Islet precursor cell (in vitro differentiated cells): ENCODE results near the gene PITPNM1.
"Not testable (repeated sequence)": the region's sequence is repeated elsewhere in the genome, so short reads cannot be mapped to it uniquely, and the experiment has no call there.

Experiments
- DNase-seq: peaks from one replicate; pipeline ENCODE4 v3.0.0-alpha.2; 2018

Gene PITPNM1

DNA sequence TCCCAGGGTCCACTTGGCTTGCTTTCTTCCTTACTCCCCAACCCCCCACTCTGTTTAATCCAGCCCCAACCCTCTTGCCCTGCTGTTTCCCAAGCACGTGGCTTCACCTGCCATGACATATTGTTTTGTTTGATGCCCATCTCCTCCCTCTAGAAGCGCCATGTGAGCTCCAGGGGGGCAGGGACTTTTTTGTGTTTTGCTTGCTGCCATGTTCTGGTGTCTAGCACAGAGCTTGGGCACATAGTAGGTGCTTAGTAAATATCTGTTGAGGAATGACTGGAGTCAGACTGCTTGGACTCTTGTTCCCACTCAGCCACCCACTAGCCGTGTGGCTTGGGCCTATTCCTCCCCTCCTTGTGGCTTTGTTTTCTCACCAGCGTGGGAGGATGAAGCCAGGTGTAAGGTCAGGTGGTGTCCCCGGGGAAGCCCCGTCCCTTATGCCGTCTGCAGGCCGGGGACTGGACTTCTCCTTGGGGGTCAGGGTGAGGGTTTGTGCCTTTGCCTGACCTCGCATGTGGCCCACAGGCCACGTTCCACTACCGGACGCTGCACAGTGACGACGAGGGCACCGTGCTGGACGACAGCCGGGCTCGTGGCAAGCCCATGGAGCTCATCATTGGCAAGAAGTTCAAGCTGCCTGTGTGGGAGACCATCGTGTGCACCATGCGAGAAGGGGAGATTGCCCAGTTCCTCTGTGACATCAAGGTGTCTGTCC is 18.5 kb downstream of the PITPNM1 start:
- DNase-seq: no peak

DNA sequence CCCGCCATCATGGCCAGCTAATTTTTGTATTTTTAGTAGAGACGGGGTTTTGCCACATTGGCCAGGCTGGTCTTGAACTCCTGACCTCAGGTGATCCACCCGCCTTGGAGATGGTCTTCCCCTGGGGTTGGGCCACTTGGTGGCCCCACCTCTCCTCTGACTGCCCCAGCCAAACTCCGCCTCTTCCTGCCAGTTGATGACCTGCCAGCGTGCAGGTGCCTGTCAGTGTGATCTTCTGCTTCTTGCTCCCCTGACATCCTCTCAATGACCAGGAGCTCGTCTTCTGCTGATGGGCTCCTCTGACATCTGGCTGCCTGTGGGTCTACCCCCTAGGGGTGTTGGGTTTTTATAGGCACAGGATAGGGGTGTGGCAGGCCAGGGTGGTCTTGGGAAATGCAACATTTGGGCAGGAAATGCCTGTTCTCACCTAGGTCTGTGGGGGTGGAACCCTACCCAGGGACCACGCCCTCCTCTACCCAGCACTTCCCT is 19.2 kb downstream of the PITPNM1 start:
- DNase-seq: not testable (repeated sequence)

- DNase-seq: no peak
These were observed 20.3 kb downstream of the PITPNM1 start for GRCh38 chr11:67484847-67485311.

DNA sequence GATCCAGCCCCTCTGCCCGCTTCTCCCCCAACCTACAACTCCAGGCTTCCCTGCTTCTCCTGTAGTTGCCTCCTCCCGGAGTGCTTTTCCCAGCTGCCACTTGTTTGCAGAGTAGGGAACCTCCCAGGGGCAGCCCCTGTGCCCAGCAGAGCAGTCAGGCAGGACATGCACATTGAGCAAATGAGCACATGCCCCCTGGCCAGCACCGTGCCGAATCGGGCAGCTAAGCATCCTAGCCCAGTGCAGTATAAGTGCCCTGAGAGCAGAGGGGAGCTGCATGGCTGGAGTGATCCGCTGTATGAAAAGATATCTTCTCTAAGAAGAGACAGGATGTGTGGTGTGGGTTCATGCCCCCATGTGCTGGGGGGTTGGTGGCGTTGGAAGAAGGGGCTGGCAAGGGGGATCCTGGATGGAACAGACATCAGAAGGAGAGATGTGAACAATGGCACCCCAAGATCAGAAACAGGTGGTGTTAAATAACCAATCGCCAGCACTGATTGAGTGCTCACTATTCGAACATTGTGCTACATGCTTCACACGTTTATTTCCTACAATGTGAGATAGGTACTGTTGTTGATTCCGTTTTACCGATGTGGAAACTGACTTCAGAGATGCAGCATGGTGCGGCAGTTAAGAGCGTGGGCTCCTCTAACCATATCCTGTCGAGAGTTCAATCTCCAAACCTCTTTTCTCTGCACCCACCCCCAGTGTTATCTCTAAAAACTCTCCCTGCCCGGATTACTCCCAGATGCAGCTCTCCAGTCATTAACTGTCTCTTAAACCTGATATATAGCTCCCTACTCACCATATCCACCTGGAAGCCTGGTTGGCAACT is 21.1 kb downstream of the PITPNM1 start:
- no peak for DNase-seq

DNA sequence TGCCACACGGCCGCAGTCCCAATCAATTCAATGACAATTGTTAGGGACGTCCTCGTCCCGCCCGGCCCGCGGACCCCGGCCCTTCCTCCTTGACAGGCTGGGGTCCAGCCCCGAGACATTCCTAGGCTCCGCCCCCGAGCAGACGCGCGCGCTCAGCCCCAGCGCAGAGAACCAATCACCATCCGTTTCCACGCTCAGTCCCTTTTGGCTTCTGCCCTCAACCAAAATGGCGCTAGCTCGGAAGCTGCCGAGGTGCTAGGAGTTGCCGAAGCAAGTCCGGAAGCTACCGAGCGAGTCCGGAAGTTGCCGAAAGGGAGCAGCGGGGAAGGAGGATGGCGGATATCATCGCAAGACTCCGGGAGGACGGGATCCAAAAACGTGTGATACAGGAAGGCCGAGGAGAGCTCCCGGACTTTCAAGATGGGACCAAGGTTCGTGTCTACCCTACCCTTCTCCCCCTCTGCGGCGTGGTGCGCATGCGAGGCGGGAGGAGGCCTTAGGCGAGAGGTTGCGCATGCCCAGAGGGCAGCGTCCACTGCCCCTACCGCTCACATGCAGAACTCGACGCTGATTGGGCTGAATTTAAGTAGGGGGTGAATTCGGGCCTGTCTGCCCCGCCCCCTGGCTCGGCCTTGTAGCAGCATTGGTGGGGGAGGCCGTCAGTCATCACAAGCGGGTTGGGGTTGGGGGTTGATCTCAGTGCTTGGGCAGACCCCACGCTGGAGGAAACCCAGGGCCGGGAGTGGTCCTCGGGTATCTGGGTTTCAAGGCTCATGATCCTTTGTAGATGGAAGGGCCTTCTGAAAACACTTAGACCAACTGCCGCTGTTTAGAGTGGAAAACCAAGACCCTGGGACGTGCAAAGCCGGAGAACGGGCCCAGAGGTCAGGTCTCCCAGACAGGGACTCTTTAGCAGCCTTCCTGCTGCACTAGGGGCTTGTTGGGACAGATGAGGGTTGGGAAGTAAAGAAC is 22.1 kb downstream of the PITPNM1 start, which contains the start of gene AIP:
TSS of gene AIP (plus strand) at position 200 of the 972 bp plus-strand sequence. CDS start at position 333, 133 bp downstream.
- peak; percentile 99 for DNase-seq

DNA sequence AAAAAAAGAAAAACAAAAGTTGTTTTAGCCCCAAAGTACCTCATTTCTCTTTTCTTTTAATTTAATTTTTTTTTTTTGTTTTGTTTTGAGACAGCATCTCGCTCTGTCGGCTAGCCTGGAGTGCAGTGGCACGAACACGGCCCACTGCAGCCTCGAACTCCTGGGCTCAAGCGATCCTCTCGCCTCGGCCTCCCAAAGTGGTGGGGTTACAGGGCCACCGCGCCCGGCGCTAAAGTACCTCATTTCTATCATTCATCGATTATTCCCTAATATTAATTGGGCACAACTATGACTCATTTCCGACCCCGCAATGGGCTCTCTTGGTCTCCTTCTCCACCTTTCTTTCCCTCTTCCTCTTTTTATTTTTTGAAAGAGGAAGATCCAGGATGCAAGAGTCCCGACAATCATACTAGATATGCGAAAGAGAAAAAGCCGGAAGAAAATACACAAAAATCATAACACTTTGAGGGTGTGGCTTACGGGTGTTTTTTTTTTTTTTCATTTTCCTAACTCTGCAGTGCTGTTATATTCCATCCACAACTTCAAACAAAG is 22.8 kb downstream of the PITPNM1 start:
- DNase-seq: no peak

- DNase-seq: not testable (repeated sequence)
These were observed 27.7 kb downstream of the PITPNM1 start for GRCh38 chr11:67477344-67478050.

DNA sequence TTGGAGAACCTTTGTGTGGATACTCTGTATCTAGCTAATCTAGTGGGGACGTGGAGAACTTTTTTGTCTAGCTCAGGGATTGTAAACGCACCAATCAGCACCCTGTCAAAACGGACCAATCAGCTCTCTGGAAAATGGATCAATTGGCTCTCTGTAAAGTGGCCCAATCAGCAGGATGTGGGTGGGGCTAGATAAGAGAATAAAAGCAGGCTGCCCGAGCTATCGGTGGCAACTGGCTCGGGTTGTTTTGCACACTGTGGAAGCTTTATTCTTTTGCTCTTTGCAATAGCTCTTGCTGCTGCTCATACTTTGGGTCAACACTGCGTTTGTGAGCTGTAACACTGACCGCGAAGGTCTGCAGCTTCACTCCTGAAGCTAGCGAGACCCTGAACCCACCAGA is 28.5 kb downstream of the PITPNM1 start:
- not testable (repeated sequence) for DNase-seq

GRCh38 chr11:67472882-67473281 is 32.3 kb downstream of the PITPNM1 start:
- DNase-seq: no peak

DNA sequence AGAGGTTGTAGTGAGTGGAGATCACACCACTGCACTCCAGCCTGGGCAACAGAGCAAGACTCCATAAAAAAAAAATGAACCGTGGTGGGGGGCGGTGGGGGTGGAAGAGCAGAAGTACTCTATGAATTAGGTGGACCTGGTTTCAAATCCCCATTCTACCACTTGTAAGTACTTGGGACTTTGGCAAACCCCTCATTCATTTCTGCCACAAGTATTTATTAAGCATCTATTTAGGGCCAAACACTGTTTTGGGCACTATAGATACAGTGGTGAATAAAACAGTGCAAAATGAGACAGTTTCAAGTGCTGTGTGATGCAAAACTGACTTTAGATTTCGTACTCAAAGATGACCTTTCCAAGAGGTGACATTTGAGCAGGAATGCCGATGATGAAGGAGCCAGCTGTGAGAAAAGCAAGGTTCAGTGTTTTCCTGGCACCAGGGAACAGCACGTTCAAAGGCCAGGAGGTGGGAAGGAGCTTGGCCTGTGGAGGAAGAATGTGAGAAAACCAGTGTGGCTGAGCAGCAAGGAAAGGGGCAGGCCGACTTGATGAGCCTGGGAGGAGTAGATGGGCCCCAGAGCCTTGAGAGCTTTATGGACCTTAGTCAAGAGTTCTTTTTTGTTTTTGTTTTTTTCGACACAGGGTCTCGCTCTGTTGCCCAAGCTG is 34.7 kb downstream of the PITPNM1 start:
- no peak for DNase-seq

DNA sequence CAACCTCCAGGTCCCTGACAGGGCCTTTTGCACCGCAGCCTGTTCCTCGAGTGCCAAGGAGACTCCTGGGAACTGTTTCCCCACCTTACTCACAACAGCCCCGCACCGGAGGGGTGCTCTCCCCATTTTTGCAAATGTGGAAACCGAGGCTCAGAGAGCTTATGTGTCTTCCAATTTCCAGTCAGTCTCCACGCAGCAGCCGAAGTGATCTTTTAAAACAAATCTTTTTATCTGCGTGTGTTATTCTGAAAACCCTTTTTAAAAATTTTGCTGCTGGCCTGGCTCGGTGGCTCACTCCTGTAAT is 35.7 kb downstream of the PITPNM1 start:
- no peak for DNase-seq

GRCh38 chr11:67468759-67469507 is 36.2 kb downstream of the PITPNM1 start, which contains the start of gene TMEM134:
TSS of gene TMEM134 (minus strand) at chr11:67469251. CDS start at chr11:67469192, 59 bp downstream.
- DNase-seq: peak; percentile 96

DNA sequence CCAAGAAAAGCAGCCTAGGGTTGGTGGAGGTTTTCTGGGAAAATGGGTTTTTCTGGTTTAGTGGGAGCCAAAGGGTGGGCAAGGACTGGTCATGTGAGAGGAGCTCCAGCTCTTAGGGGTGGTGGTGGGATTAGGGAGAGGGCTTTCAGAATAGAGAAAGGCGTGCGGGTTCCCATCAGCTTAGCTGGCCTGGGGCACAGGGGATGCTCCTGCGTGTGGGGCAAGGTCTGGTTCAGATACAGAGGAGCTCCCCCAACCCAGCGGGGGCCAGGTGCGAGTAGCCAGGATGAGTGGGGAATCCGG is 36.8 kb downstream of the PITPNM1 start:
- no peak for DNase-seq

- peak; percentile 68 for DNase-seq
These were observed 37.1 kb downstream of the PITPNM1 start for GRCh38 chr11:67468056-67468455.

DNA sequence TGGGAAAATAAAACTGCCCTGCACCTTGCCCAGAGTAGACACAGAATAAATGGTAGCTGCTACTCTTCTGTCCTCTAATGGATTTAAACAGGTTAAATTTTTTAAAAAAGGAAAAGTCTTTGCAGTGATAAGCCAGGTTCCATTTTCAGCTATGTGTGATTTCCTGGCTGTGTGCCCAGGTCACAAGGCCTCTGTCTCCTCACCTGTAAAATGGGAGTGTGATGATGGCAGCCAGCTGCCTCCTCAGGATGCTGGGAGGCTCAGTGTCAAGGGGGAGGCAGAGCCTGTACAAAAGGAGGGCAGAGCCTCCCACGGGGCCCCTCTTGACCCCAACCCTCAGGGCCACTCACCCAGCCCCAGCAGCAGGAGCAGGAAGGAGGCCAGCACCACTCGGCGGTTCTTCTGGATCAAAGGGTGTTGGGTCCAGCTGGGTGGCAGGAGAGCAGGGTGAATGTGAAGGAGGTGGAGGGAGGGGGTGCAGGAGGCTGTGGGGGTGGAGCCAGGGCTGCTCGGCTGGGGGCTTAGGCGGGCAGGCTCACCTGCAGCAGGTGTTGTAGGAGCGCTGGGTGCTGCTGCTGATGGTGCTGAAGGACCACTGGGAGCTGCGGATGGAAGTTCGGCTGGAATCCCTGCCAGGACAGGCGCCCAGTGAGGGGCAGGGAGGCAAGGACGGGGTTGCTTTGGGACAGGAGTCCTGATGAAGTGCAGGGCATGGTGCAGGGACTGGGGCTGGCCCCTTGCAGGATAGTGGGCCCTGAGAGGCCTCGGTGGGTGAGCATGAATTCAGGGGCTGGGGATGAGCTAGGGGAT is 38.0 kb downstream of the PITPNM1 start:
- DNase-seq: peak; percentile 53

GRCh38 chr11:67466367-67466766 is 38.8 kb downstream of the PITPNM1 start:
- no peak for DNase-seq

DNA sequence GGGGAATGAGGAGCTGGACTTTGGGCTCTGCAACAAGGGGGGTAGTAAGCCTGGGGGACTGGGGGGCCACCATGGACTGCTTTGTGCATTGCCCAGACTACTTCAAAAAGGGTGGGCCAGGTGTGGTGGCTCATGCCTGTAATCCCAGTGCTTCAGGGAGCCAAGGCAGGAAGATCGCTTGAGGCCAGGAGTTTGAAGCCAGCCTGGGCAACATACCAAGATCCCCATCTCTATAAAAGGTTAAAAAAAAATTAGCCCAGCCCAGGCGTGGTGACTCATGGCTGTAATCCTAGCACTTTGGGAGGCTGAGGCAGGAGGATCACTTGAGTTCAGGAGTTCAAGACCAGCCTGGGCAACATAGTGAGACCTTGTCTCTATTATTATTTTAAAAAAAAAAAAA is 39.6 kb downstream of the PITPNM1 start:
- DNase-seq: peak; percentile 56

GRCh38 chr11:67465189-67465510 is 40.0 kb downstream of the PITPNM1 start:
- peak; percentile 68 for DNase-seq

GRCh38 chr11:67464411-67465188 is 40.6 kb downstream of the PITPNM1 start:
- peak; percentile 96 for DNase-seq
